T-helper 17 cell (primary cell): ENCODE measurements around the gene DGCR2. TPM values are rescaled to one million over a fixed set of nuclear protein-coding genes. Genes with fewer than 3 reads are reported as not detected.
"Not testable (repeated sequence)": the region's sequence is repeated elsewhere in the genome, so short reads cannot be mapped to it uniquely, and the experiment has no call there.

ENCODE experiments used
- ATAC-seq: fragments of 150-1000 bp; cut with Tn5 transposase; 2 replicates; pipeline ENCODE4 v1.10.0; 2021; ENCODE audit warnings: mild to moderate bottlenecking, moderate library complexity
- DNase-seq, 3 donors: peaks; one replicate each; pipeline versions ENCODE4 v3.0.0 to v3.0.0-alpha.2; 2020 to 2021
- H3K9me3 ChIP-seq: one replicate; pipeline ENCODE4 v1.7.0; 2013; ENCODE audit warnings: low read length, mild to moderate bottlenecking; ENCODE audit not compliant: control insufficient read depth, poor library complexity, severe bottlenecking
- H3K27ac Mint-ChIP-seq: one replicate; pipeline ENCODE4 v1.8.0; 2022; ENCODE audit warnings: mild to moderate bottlenecking, moderate library complexity, mixed read lengths
- H3K27me3 Mint-ChIP-seq: one replicate; pipeline ENCODE4 v1.8.0; 2022; ENCODE audit warnings: mixed read lengths
- H3K36me3 Mint-ChIP-seq: one replicate; pipeline ENCODE4 v1.8.0; 2022; ENCODE audit warnings: low read depth, mixed read lengths
- H3K4me1 Mint-ChIP-seq: one replicate; pipeline ENCODE4 v1.8.0; 2022; ENCODE audit warnings: mild to moderate bottlenecking, mixed read lengths
- H3K4me3 Mint-ChIP-seq: one replicate; pipeline ENCODE4 v1.8.0; 2022; ENCODE audit warnings: mild to moderate bottlenecking, moderate library complexity, mixed read lengths
- total RNA-seq, 4 donors: library from RNA in 2 of 4; stranded (reverse) in 2 of 4; gene quantifications; one replicate each; pipeline ENCODE4 v1.2.3 and lab custom pipeline; 2022 to 2026

Gene DGCR2
- total RNA-seq, 2 donors from 2014 or later, result 37.7 TPM

DNA sequence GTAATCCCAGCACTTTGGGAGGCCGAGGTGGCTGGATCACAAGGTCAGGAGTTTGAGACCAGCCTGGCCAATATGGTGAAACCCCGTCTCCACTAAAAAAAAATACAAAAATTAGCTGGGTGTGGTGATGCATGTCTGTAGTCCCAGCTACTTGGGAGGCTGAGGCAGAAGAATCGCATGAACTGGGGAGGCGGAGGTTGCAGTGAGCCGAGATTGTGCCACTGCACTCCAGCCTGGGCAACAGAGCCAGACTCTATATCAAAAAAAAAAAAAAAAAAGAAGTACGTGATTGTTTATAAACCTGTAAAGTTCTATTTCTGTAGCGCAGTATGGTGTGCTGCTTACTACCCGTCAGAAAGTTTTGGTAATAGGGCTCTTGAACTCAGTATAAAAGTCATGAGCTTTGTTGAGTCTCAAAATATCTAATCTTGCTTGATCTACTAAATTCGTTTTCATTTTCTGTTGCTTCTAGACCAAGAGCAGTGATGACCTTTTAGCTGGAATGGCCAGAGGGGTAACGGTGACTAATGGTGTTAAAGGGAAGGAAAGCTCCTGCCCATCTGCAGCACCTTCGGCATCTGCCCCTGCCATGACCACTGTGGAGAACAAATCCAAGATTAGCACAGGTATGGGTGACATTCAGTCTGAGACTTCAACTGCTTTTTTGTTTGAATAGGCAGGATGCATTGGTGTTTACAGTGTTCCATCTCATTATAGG, 108.2 kb downstream of the DGCR2 start:
- H3K9me3 ChIP-seq, H3K36me3 Mint-ChIP-seq, H3K4me3 Mint-ChIP-seq, H3K27ac Mint-ChIP-seq, ATAC-seq, H3K4me1 Mint-ChIP-seq, DNase-seq: not testable (repeated sequence)
- H3K27me3 Mint-ChIP-seq, result peaks cover 25% of the 10 kb centered on the region

DNA sequence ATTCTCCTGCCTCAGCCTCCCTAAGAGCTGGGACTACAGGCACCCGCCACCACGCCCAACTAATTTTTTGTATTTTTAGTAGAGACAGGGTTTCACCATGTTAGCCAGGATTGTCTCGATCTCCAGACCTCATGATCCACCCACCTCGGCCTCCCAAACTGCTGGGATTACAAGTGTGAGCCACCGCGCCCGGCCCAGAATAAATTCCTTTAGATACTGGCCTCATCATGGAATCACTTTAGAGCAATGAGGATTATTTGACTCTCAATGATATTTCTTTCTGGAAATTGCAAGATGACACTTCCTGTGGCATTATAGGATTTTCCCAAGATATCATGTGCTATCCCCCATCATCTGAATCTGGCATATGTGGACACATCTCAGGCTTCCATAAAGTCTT, 108.8 kb downstream of the DGCR2 start:
- not testable (repeated sequence) for H3K4me1 Mint-ChIP-seq, H3K36me3 Mint-ChIP-seq, ATAC-seq, H3K27ac Mint-ChIP-seq, H3K9me3 ChIP-seq, DNase-seq, H3K4me3 Mint-ChIP-seq
- H3K27me3 Mint-ChIP-seq, result peaks cover 19% of the 10 kb centered on the region

DNA sequence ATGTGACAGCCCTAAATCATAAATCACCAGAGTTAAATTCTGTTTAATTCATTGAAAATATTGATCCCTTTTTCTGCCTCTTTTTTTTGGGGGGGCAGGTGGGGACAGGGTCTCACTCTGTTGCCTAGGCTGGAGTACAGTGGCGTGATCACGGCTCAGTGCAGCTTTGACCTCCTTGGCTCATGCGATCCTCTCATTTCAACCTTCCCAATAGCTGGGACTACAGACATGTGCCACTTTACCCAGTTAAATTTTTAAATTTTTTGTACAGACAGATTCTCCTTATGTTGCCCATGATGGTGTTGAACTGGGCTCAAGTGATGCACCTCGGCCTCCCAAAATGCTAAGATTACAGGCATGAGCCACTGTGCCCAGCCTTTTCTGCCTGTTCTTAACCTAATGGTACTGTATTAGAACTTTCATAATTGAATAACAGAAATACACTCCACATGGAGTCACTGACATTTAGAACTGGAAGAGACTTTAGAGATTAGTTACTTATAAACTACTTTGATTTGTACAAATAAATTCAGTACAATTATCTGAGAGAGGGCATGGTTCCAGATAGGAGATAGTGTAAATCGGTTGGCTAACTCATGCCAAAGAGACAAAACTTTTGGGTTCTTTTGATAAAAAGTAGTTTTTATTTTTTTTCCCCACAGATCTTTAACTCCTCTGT, 109.8 kb downstream of the DGCR2 start:
- Mint-ChIP-seq H3K4me1 (no peaks in the 10 kb centered on the region), H3K27me3 (peaks cover 16% of the 10 kb centered on the region), H3K4me3 (no peak overlapping the region), H3K36me3 (no peaks in the 10 kb centered on the region), H3K27ac (no peak overlapping the region)
- no peaks in the 10 kb centered on the region for H3K9me3 ChIP-seq
- ATAC-seq (no peak), DNase-seq (no peak)

DNA sequence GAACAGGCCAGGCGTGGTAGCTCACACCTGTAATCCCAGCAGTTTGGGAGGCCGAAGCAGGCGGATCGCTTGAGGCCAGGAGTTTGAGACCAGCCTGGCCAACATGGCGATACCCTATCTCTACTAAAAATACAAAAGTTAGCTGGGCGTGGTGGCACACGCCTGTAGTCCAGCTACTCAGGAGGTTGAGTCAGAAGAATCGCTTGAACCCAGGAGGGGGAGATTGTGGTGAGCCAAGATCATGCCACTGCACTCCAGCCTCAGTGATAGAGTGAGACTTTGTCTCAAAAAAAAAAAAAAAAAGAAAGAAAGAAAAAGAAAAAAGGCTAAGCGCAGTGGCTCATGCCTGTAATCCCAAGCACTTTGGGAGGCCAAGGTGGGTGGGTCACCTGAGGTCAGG, 110.6 kb downstream of the DGCR2 start:
- H3K4me3 Mint-ChIP-seq, H3K36me3 Mint-ChIP-seq, DNase-seq, H3K9me3 ChIP-seq, H3K27ac Mint-ChIP-seq, H3K4me1 Mint-ChIP-seq, ATAC-seq: not testable (repeated sequence)
- H3K27me3 Mint-ChIP-seq, result peaks cover 13% of the 10 kb centered on the region

DNA sequence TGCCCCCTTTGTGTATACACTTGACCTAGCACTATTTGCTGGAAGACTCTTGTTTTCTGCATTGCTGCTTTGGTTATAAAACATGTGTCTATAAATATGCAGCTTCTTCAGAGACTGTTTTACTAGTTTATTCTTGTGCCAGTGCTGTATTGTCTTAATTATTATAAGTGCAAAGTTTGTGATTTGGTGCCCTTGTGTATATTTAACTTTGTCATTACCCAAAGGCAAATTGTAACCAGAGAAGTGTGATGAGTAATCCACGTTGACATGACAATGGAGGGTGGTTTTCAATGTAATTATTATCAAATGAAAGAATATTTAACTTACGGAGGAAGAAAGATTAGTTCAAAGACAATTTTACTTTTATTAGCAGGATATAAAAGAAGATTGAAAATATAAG, 111.1 kb downstream of the DGCR2 start:
- no peak for ATAC-seq
- Mint-ChIP-seq H3K4me3 (no peak overlapping the region), H3K36me3 (no peaks in the 10 kb centered on the region), H3K4me1 (no peaks in the 10 kb centered on the region), H3K27ac (no peak overlapping the region), H3K27me3 (peaks cover 13% of the 10 kb centered on the region)
- H3K9me3 ChIP-seq, result no peaks in the 10 kb centered on the region
- no peak for DNase-seq

DNA sequence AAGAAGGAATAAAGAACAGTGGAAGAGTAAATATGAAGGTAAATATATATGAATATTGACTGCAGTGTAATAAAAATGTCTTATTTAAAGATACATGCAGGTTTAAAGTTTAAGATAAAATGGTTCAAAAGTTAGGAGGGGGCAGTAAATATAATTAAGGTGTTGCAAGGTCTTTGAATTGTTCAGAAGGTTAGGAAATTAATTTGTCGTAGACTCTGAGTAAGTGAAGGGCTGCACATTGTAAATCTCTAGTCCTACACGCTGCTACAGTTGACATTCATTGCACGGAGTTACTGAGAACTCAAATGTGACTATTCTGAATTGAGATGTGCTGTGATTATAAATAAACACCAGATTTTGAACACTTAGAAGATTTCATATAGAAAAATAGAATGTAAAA, 116.3 kb downstream of the DGCR2 start:
- Mint-ChIP-seq H3K27ac (no peak overlapping the region), H3K27me3 (peaks cover 30% of the 10 kb centered on the region), H3K4me3 (no peak overlapping the region), H3K36me3 (peaks cover 4% of the 10 kb centered on the region), H3K4me1 (no peaks in the 10 kb centered on the region)
- no peak for ATAC-seq
- DNase-seq, result no peak
- no peaks in the 10 kb centered on the region for H3K9me3 ChIP-seq

DNA sequence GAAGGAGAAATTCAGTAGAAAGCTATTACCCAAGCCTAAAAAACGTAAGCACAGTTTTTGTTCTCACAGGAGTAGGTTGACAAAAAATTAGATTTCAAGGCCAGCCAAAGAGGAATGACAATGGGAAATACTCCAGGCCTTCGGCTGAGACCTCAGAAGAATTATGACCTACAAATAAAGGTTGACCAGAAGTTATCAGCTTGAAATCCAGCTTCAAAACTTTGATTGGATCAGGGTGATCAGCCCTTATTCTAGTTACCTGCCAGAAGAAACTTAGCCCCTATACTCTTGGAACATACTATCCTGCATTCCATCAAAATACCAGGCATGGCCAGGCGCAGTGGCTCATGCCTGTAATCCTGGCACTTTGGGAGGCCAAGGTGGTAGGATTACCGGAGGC, 117.7 kb downstream of the DGCR2 start:
- H3K4me3 Mint-ChIP-seq, result no peak overlapping the region

DNA sequence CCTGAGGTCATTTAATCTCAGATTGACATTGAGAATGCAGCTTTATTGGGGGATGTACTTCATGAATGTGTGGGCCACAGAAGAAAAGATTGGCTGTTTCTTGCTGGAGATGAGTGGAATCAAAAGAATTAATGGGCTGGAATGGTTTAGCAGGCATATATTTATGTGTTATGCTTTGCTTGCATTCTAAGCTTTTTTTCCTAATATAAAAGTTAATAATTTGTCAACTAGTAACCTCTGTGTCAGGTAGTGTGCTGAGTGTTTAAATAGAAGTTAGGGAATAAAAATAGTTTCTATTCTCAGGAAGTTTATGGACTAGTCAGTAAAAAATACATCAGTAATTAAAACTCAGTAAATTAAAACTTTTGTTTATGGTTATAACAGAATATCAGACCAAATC, 118.7 kb downstream of the DGCR2 start:
- H3K4me3 Mint-ChIP-seq, result no peak overlapping the region
- no peaks in the 10 kb centered on the region for H3K9me3 ChIP-seq
- peaks cover 4% of the 10 kb centered on the region for H3K36me3 Mint-ChIP-seq
- H3K27ac Mint-ChIP-seq, result no peak overlapping the region
- peaks cover 2% of the 10 kb centered on the region for H3K4me1 Mint-ChIP-seq
- DNase-seq (no peak), ATAC-seq (no peak)
- H3K27me3 Mint-ChIP-seq, result peaks cover 35% of the 10 kb centered on the region

More for the DNA sequence above, 117.7 kb downstream of the DGCR2 start:
- H3K27me3 Mint-ChIP-seq, result peaks cover 35% of the 10 kb centered on the region
- no peak overlapping the region for H3K27ac Mint-ChIP-seq
- peaks cover 2% of the 10 kb centered on the region for H3K4me1 Mint-ChIP-seq
- ATAC-seq, result no peak
- DNase-seq, result no peak
- H3K9me3 ChIP-seq, result no peaks in the 10 kb centered on the region
- H3K36me3 Mint-ChIP-seq, result peaks cover 4% of the 10 kb centered on the region

DNA sequence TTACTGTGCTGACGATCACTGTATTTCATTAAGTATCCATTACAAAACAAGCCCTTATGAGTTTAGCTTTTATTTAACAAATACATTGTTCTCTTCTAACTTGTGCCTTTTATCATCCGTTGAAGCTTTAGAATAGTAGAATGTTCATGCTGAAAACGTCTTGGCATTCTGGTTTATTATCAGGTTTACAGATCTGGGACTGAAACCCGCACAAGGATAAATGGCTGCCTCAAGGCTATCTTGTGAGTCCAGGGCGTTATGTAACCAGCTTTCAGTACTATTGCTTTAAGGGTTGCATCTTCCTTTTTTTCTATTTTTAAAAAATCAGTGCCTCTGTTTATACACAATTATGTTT, 119.6 kb downstream of the DGCR2 start:
- DNase-seq, result no peak
- H3K36me3 Mint-ChIP-seq, result peaks cover 4% of the 10 kb centered on the region
- no peak overlapping the region for H3K4me3 Mint-ChIP-seq
- no peak for ATAC-seq
- H3K4me1 Mint-ChIP-seq, result peaks cover 2% of the 10 kb centered on the region
- no peaks in the 10 kb centered on the region for H3K9me3 ChIP-seq
- H3K27me3 Mint-ChIP-seq, result peaks cover 38% of the 10 kb centered on the region
- no peak overlapping the region for H3K27ac Mint-ChIP-seq

DNA sequence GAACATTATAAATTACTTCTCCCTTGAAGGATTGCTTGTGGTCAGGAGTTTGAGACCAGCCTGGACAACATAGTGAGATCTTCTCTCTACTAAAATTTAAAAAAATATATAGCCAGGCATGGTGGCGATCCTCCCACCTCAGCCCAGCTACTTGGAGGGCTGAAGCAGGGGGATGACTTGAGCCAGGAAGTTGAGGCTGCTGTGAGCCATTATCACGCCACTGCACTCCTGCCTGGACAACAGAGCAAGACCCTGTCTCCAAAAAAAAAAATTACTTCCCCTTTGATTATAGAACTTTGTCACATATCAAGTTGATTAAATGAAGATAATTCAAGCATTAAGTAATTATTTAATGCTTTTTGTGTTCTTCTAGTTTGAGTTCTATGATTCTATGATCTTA, 121.0 kb downstream of the DGCR2 start:
- Mint-ChIP-seq H3K36me3 (peaks cover 4% of the 10 kb centered on the region), H3K4me3 (no peak overlapping the region), H3K4me1 (peaks cover 2% of the 10 kb centered on the region), H3K27me3 (peaks cover 51% of the 10 kb centered on the region), H3K27ac (no peak overlapping the region)
- H3K9me3 ChIP-seq, result no peaks in the 10 kb centered on the region
- no peak for ATAC-seq
- DNase-seq, result no peak

DNA sequence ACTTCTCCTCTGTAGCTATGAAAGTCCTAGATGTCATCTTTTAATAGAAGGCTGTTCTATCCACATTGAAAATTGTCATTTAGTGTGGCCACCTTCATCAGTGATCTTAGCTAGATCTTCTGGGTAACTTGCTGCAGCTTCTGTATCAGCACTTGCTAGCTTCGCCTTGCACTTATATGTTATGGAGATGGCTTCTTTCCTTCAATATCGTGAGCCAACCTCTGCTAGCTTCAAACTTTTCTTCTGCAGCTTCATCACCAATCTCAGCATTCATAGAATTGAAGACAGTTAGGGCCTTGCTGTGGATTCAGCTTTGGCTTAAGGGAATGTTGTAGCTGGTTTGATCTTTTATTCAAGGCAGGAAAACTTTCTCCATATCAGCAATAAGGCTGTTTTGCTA, 122.1 kb downstream of the DGCR2 start:
- not testable (repeated sequence) for H3K9me3 ChIP-seq, H3K4me3 Mint-ChIP-seq, H3K36me3 Mint-ChIP-seq, ATAC-seq, H3K4me1 Mint-ChIP-seq, H3K27ac Mint-ChIP-seq, DNase-seq
- peaks cover 42% of the 10 kb centered on the region for H3K27me3 Mint-ChIP-seq

DNA sequence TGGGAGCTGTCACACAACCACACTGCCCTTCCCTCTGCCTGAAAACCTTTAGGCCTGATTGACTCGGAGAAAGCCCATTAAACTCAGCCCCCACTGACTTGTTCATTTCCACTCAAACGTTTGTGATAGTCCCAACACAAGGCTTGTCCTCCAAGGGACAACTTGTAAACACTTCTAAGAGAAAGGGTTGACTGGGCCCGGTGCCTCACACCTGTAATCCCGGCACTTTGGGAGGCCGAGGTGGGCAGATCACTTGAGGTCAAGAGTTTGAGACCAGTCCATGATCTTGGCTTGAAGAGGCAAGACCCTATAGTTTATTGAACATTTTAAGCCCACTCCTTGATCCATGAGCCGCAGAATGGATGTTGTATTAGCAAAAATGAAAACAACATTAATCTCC, 122.8 kb downstream of the DGCR2 start:
- Mint-ChIP-seq H3K27me3 (peaks cover 46% of the 10 kb centered on the region), H3K4me1 (peaks cover 2% of the 10 kb centered on the region), H3K4me3 (no peak overlapping the region), H3K27ac (no peak overlapping the region), H3K36me3 (no peaks in the 10 kb centered on the region)
- DNase-seq (no peak), ATAC-seq (no peak)
- H3K9me3 ChIP-seq, result no peaks in the 10 kb centered on the region

DNA sequence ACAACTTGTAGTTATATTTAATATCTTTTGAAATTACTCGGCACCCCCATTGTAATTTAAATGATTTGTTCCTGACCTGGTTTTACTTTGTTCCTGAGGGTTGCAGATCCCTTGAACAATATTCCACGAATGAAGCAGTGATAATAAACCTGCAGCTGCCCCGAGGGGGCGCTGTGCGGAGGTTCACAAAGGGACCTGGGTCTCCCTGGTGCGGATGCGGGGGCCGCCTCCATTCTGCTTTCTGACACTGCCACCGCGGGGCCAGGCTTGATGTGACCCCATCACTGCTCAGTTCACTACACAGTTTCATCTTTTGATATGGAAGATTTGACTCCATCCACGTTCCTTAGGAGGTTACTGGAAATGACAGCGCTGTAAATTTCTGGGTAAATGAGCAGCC, 123.2 kb downstream of the DGCR2 start:
- Mint-ChIP-seq H3K27me3 (peaks cover 46% of the 10 kb centered on the region), H3K4me1 (peaks cover 2% of the 10 kb centered on the region)

DNA sequence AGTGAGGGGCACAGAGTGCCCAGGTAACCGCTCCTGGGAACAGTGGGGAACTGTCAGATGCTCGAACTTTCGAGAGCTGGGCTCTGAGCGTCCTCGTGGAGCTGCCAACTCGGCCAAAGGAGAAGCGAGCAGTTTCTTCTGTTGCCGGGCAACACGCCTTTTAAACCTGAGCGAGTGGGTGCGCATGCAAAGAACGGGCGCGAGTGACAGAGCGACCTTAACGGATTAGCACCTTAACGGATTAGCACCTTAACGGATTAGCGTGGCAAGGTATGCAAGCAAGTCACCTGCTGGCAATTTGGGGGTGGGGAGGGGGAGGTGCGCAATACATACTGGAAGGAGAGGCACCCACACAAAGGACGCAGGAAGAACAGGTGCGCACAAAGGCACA, 124.3 kb downstream of the DGCR2 start:
- H3K9me3 ChIP-seq, result no peaks in the 10 kb centered on the region
- peaks cover 3% of the 10 kb centered on the region for H3K4me1 Mint-ChIP-seq
- ATAC-seq (no peak), DNase-seq (no peak)
- H3K36me3 Mint-ChIP-seq, result no peaks in the 10 kb centered on the region
- H3K4me3 Mint-ChIP-seq, result no peak overlapping the region
- peaks cover 55% of the 10 kb centered on the region for H3K27me3 Mint-ChIP-seq
- no peak overlapping the region for H3K27ac Mint-ChIP-seq

More for the DNA sequence above, 123.2 kb downstream of the DGCR2 start:
- Mint-ChIP-seq H3K36me3 (no peaks in the 10 kb centered on the region), H3K4me3 (no peak overlapping the region), H3K27ac (no peak overlapping the region)
- DNase-seq (no peak), ATAC-seq (no peak)
- H3K9me3 ChIP-seq, result no peaks in the 10 kb centered on the region
